Fibroblast of mammary gland (primary cell): ENCODE results near the gene INIP.

Source experiments
- DNase-seq: peaks from one replicate; pipeline ENCODE4 v3.0.0-alpha.2; 2010; ENCODE audit warnings: low read depth
- H3K4me3 ChIP-seq: 2 replicates; pipeline ENCODE4 v1.5.1; 2011; ENCODE audit warnings: low read depth, mild to moderate bottlenecking, low read length, moderate library complexity; ENCODE audit not compliant: control insufficient read depth
- TF ChIP-seq, protein P1 (sequence below): conservative IDR thresholded peaks from 2 replicates; pipeline ENCODE4 v1.5.1; 2011; ENCODE audit warnings: low read depth, low read length, inconsistent platforms; ENCODE audit not compliant: control insufficient read depth, insufficient read depth

The INIP gene

DNA sequence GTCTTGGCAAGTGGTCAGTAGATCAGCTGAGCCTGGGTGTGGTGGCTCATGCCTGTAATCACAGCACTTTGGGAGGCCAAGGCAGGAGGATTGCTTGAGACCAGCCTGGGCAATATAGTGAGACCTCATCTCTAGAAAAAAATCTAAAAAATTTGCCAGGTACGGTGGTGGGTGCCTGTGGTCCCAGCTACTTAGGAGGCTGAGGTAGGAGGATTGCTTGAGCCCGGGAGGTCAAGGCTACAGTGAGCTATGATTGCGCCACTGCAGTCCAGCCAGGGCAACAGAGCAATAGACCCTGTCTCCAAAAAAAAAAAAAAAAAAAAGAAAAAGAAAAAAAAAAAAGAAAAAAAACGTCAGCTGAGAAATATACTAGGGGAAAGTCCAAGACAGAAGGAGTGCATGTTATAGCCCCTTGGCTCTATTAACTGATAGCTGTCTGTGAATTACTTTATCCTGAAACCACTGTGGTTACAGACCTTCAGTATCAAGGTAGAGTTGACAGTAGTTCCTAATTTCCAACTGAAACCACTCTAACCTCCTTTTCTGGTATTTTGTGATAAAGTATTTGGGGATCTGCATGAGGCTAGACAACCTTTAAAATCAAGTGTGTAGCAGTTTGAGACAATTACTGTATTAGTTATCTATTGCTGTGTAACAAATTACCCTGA is 2.3 kb upstream of the INIP start:
- TF ChIP-seq, protein P1, sequence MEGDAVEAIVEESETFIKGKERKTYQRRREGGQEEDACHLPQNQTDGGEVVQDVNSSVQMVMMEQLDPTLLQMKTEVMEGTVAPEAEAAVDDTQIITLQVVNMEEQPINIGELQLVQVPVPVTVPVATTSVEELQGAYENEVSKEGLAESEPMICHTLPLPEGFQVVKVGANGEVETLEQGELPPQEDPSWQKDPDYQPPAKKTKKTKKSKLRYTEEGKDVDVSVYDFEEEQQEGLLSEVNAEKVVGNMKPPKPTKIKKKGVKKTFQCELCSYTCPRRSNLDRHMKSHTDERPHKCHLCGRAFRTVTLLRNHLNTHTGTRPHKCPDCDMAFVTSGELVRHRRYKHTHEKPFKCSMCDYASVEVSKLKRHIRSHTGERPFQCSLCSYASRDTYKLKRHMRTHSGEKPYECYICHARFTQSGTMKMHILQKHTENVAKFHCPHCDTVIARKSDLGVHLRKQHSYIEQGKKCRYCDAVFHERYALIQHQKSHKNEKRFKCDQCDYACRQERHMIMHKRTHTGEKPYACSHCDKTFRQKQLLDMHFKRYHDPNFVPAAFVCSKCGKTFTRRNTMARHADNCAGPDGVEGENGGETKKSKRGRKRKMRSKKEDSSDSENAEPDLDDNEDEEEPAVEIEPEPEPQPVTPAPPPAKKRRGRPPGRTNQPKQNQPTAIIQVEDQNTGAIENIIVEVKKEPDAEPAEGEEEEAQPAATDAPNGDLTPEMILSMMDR: no peak
- no peak for DNase-seq
- H3K4me3 ChIP-seq: no peak overlapping the region

DNA sequence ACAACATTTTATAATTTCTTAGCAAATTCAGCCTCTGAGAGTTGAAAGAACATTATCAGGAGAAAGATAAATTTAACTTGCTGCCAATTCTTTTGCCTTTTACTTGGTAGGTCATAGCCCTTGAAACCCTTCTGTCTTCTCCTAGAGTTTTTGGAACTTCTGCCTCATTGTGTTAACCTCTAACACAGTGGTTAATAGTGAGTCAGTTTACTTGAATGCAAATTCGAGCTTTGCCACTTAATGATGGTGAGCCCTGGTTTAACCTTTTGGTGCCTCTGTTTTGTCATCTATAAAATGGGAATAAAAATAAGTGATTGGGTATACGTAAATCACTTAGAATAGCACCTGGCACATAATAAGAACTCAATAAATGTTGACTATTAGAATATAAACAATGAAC is 1.8 kb upstream of the INIP start:
- DNase-seq: peak; percentile 52
- TF ChIP-seq, protein P1: no peak
- H3K4me3 ChIP-seq: no peak overlapping the region

DNA sequence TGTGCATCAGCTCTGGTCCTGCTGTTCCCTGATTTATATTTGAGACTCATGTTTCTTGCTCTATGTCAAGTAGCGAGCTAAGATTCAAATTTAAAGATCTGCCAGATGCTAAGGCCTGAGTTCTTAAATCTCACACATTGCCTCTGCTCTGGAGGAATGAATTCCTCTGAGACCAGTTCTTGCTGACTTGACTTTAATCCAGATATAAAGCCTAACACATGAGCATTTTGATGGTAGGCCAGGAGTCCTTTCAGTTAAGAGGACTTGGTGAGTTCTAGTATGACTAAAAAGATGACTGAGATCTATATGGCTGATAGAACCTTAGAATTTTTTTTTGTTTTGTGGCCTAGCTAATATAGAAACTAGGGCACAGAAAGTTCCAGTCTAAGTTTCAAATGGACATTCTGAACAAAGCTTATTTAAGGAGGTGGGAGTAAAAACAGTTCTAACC is 1.3 kb upstream of the INIP start:
- DNase-seq: peak; percentile 82
- TF ChIP-seq, protein P1: no peak

DNA sequence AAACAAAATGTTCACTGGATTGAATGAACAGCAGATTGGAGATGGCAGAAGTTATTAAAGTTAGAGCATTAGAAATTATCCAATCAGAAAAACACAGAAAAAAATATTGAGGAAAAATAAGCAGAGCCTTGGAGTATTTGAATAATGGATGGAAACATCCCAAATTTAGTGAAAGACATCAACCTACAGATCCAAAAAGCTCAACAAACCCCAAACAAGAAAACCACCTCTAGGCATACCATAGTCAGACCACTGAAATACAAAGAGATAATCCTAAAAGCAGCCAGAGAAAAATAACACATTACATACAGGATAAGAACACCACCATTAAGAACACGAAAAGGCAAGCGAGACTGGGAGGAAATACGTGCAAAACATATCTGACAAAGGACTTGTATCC is 5.2 kb downstream of the INIP start:
- no peak overlapping the region for H3K4me3 ChIP-seq
- DNase-seq: no peak
- TF ChIP-seq, protein P1: no peak

More for the DNA sequence above, 1.3 kb upstream of the INIP start:
- H3K4me3 ChIP-seq: no peak overlapping the region

GRCh38 chr9:112711050-112711689 is 6.7 kb downstream of the INIP start:
- peak; percentile 54 for DNase-seq
- TF ChIP-seq, protein P1: peak; percentile 70
- no peak overlapping the region for H3K4me3 ChIP-seq

GRCh38 chr9:112705768-112706427 is 12.0 kb downstream of the INIP start:
- TF ChIP-seq, protein P1: peak; percentile 36
- DNase-seq: peak; percentile 53

More at GRCh38 chr9:112705768-112706427, 12.0 kb downstream of the INIP start:
- H3K4me3 ChIP-seq: no peak overlapping the region
